ENCODE data around the gene DCST2.

DNA sequence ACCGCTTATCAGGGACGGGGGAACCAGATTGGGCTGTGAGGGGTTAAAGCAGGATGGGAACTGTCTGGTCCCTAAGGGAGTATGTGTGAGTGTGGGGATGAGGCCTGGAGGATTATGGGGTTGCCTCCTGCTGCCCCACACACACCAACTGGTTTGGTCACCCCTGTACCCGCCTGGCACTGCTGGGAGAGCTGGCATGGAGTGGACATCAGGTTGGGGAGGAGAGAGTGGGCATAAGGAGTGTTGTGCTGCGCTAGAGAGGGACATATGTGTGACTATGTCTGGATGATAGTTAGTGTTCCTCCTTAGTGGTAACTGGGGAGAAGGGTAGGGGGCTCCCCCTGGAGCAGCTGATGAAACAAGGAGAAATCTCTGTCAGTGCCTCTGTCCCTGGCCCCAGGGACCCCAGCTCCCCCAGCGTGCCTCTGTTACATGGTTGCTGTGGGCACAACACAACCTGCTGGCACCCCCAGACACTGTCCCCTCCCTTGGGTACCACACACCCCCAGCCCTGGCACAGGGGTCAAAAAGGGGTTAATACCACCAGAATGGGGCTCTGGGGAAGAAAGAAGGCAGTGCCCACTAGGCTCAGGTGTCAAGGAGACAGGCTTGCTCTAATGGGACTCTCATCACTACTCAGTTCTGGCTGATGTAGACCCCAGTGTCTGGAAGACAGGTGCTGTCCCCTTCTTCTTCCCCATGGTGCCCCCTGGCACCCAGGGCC is 29.1 kb downstream of the DCST2 start:
- TF ChIP-seq, protein P1, sequence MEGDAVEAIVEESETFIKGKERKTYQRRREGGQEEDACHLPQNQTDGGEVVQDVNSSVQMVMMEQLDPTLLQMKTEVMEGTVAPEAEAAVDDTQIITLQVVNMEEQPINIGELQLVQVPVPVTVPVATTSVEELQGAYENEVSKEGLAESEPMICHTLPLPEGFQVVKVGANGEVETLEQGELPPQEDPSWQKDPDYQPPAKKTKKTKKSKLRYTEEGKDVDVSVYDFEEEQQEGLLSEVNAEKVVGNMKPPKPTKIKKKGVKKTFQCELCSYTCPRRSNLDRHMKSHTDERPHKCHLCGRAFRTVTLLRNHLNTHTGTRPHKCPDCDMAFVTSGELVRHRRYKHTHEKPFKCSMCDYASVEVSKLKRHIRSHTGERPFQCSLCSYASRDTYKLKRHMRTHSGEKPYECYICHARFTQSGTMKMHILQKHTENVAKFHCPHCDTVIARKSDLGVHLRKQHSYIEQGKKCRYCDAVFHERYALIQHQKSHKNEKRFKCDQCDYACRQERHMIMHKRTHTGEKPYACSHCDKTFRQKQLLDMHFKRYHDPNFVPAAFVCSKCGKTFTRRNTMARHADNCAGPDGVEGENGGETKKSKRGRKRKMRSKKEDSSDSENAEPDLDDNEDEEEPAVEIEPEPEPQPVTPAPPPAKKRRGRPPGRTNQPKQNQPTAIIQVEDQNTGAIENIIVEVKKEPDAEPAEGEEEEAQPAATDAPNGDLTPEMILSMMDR (IDR thresholded peaks at IDR 0.05; ENCODE audit: low read depth, low read length): no peak
- TF ChIP-seq EZH2phosphoT487 (IDR thresholded peaks at IDR 0.05; ENCODE audit: low read depth): no peak
